Prostate gland (tissue), 2 donors: Measurements from ENCODE around the gene MINDY1. TPM values are rescaled to one million over a fixed set of nuclear protein-coding genes. Genes with fewer than 3 reads are reported as not detected.
A peak's percentile ranks its signal among the peaks of the same experiment; 100 is the strongest.

ENCODE experiments used
- DNase-seq: peaks from one replicate; pipeline ENCODE4 v3.0.0-alpha.2; 2019; ENCODE audit warnings: low spot score
- H3K27ac ChIP-seq, 2 donors: fragments of 200-600 bp; sonication (generic); 2 replicates each; pipeline ENCODE4 v1.5.1; 2017 to 2019
- H3K27me3 ChIP-seq: fragments of 200-600 bp; sonication (generic); replicated peaks from 2 replicates; pipeline ENCODE4 v1.5.1; 2019; ENCODE audit not compliant: insufficient read depth
- H3K36me3 ChIP-seq, 2 donors: fragments of 200-600 bp; sonication (generic); 1 replicate in 1 of 2; 2 replicates in 1 of 2; pipeline versions ENCODE4 v1.5.1 to v1.8.1; 2017 to 2019
- H3K4me1 ChIP-seq: fragments of 200-600 bp; sonication (generic); replicated peaks from 2 replicates; pipeline ENCODE4 v1.5.1; 2019
- H3K4me3 ChIP-seq, 2 donors: fragments of 200-600 bp; sonication (generic); 2 replicates each; pipeline ENCODE4 v1.5.1; 2017 to 2019
- H3K9me3 ChIP-seq: fragments of 200-600 bp; sonication (generic); 2 replicates; pipeline ENCODE4 v1.5.1; 2017
- POLR2A ChIP-seq: fragments of 450-650 bp; IDR thresholded peaks from one replicate; pipeline ENCODE4 v1.6.1; 2016; ENCODE audit warnings: antibody characterized with exemption, mild to moderate bottlenecking
- POLR2AphosphoS5 ChIP-seq: sonication (generic); formaldehyde crosslinking; IDR thresholded peaks from one replicate; pipeline ENCODE4 v1.6.1; 2017; ENCODE audit warnings: antibody characterized with exemption
- WGBS: methylation state at CpG from one replicate; pipeline ENCODE4 v1.1.5; 2018; 5-methylcytosine and 5-hydroxymethylcytosine counted together
- intact Hi-C: fragments of 100-400 bp; cut with DNase I; formaldehyde crosslinking; loops from one replicate; pipeline ENCODE4 v1.14.2; 2022
- total RNA-seq, 2 donors: library from RNA; depleted of rRNA; stranded (reverse); fragments of >200 nt; gene quantifications; one replicate each; pipeline ENCODE4 v1.1.0, GENCODE V29; 2016
- TF ChIP-seq, protein P1 (sequence below), 4 experiments: fragments of 200-600 bp in 2 of 4; fragments of 450-650 bp in 2 of 4; sonication (generic) in 2 of 4; IDR thresholded peaks; 1 replicate in 3 of 4; 2 replicates in 1 of 4; pipeline ENCODE4 v1.5.1; 2016 to 2019; ENCODE audit warnings: antibody characterized with exemption in 4 of 4, mild to moderate bottlenecking in 2 of 4, moderate library complexity in 2 of 4

The MINDY1 gene
- total RNA-seq, 2 donors from 2014 or later: 26.8 to 65.4 TPM

DNA sequence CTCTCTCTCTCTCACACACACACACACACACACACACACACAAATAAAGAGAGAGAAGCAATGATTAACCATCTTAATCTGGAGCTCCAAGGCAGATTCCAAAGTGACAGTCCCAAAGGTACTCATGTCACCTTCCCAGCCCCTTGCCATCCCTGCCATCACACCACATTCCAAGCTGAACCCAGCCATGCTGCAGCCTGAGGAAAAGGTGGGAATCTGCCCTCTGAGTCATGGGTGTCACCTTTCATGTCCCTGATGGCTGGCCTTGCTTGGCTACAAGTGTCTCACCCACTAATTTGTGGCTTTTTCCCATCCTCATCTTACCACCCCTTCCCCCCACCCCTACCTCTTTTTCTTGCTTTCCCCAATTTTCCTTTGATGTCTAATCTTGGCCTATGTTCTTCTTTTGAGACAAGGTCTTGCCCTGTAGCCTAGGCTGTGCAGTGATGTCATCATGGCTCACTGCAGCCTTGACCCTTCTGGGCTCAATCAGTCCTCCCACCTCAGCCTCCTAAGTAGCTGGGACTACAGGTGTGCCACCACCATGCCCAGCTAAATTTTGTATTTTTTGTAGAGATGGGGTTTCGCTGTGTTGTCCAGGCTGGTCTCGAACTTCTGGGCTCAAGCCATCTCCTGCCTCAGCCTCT lies 21.4 kb downstream of the MINDY1 start:
- 100% methylated on average over 2 of the region's 2 CpGs for WGBS
- TF ChIP-seq, protein P1, sequence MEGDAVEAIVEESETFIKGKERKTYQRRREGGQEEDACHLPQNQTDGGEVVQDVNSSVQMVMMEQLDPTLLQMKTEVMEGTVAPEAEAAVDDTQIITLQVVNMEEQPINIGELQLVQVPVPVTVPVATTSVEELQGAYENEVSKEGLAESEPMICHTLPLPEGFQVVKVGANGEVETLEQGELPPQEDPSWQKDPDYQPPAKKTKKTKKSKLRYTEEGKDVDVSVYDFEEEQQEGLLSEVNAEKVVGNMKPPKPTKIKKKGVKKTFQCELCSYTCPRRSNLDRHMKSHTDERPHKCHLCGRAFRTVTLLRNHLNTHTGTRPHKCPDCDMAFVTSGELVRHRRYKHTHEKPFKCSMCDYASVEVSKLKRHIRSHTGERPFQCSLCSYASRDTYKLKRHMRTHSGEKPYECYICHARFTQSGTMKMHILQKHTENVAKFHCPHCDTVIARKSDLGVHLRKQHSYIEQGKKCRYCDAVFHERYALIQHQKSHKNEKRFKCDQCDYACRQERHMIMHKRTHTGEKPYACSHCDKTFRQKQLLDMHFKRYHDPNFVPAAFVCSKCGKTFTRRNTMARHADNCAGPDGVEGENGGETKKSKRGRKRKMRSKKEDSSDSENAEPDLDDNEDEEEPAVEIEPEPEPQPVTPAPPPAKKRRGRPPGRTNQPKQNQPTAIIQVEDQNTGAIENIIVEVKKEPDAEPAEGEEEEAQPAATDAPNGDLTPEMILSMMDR (IDR thresholded peaks at IDR 0.05): no peak
- TF ChIP-seq POLR2AphosphoS5 (no peak), POLR2A (no peak)
- H3K9me3 ChIP-seq: no peaks in the 10 kb centered on the region
- intact Hi-C loops: no loop called here
- no peaks in the 10 kb centered on the region for H3K36me3 ChIP-seq
- H3K27ac ChIP-seq: no peak overlapping the region
- H3K4me1 ChIP-seq: no peaks in the 10 kb centered on the region
- H3K4me3 ChIP-seq: no peak overlapping the region
- no peak for DNase-seq
- H3K27me3 ChIP-seq: no peaks in the 10 kb centered on the region

DNA sequence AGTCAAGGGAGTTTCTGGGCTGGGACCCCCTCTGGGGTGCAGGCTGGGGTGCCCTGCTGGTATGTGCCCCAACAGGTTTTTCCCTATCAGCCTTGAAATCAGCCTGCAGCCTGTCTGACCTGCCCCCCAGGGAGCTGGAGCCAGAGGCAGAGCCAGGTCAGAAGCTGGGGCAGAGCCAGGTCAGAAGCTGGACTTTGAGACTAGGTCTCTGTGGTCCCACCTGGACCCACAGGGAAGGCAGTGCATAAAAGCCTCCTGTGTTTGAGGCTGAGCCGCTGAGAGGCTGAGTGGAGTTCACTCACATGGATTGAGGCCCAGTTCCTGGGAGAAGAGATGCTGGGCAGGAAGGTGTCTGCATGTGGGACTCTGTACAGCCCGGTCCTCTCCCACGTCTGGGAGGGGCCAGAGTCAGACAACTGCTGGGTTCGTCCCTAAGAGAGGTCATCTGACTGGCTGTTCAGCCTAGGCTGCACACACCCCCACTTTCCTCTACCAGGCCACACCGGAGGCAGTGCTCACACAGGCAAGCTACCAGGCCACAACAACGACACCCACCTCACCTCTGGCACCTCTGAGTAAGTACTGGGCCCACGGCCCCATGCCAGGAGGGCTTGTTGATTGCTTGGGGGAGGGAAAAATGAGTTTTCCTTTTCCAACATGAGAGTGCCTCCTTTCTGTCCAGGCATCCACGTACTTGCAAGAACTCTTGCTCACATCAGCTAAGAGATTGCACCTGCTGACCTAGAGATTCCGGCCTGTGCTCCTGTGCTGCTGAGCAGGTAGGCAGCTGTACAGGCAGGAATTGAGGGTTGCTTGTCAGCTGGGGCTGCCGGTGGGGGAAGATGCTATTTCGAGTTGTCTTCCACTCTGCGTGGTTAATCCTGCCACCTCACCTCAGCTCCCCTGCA lies 24.6 kb downstream of the MINDY1 start, which contains the start of gene ANXA9:
TSS of gene ANXA9 (plus strand) at position 488 of the 908 bp plus-strand sequence. CDS start 814 bp downstream, outside the sequence.
- peak; percentile 30 for TF ChIP-seq POLR2A
- TF ChIP-seq, protein P1 (IDR thresholded peaks at IDR 0.05): no peak
- no peak for DNase-seq

GRCh38 chr1:150981177-150981804 lies 25.4 kb downstream of the MINDY1 start:
- intact Hi-C loops: no loop called here
- H3K27ac ChIP-seq: no peak overlapping the region
- H3K36me3 ChIP-seq: no peaks in the 10 kb centered on the region
- 79% methylated on average over 6 of the region's 6 CpGs for WGBS
- no peak for DNase-seq
- no peak for TF ChIP-seq POLR2A
- H3K27me3 ChIP-seq: no peaks in the 10 kb centered on the region
- no peak overlapping the region for H3K4me3 ChIP-seq
- no peaks in the 10 kb centered on the region for H3K9me3 ChIP-seq
- H3K4me1 ChIP-seq: peaks cover 3% of the 10 kb centered on the region

More for the DNA sequence above, 24.6 kb downstream of the MINDY1 start, which contains the start of gene ANXA9:
- Histone ChIP-seq H3K4me1 (peaks cover 3% of the 10 kb centered on the region), H3K27me3 (no peaks in the 10 kb centered on the region), H3K4me3 (no peak within 1 kb of the TSS), H3K9me3 (no peaks in the 10 kb centered on the region), H3K36me3 (no peaks in the 10 kb centered on the region), H3K27ac (no peak within 1 kb of the TSS)
- 61% methylated on average over 12 of the region's 12 CpGs for WGBS
- intact Hi-C loops: no loop called here

GRCh38 chr1:150979092-150980056 lies 27.3 kb downstream of the MINDY1 start:
- H3K36me3 ChIP-seq: no peaks in the 10 kb centered on the region
- WGBS: 21% methylated on average over 22 of the region's 23 CpGs
- no peaks in the 10 kb centered on the region for H3K9me3 ChIP-seq
- H3K4me3 ChIP-seq: no peak overlapping the region
- intact Hi-C loops: loop anchor here (10.0 kb wide), 2 partner anchors 105 to 515 kb away; partner anchors contain the start of gene ARNT
- H3K27me3 ChIP-seq: no peaks in the 10 kb centered on the region
- TF ChIP-seq POLR2A (no peak), POLR2AphosphoS5 (peak; percentile 77)
- TF ChIP-seq, protein P1 (IDR thresholded peaks at IDR 0.05): peak; percentile 96 to 99 (median 96)
- peak overlapping the region in 1 of 2 donors; percentile 44 for H3K27ac ChIP-seq
- DNase-seq: peak; percentile 85
- H3K4me1 ChIP-seq: peaks cover 3% of the 10 kb centered on the region
